Jurkat, Clone E6-1 (cell line): ENCODE measurements around the gene TNFAIP8L3.
"Not testable (repeated sequence)": the region's sequence is repeated elsewhere in the genome, so short reads cannot be mapped to it uniquely, and the experiment has no call there.

Source experiments
- DNase-seq: peaks from one replicate; pipeline ENCODE4 v3.0.0-alpha.2; 2011; ENCODE audit warnings: low read depth, low spot score
- H3K4me3 ChIP-seq: 2 replicates; pipeline ENCODE4 v1.5.1; 2011; ENCODE audit warnings: mild to moderate bottlenecking, low read length, control low read depth, moderate library complexity

TNFAIP8L3 gene

DNA sequence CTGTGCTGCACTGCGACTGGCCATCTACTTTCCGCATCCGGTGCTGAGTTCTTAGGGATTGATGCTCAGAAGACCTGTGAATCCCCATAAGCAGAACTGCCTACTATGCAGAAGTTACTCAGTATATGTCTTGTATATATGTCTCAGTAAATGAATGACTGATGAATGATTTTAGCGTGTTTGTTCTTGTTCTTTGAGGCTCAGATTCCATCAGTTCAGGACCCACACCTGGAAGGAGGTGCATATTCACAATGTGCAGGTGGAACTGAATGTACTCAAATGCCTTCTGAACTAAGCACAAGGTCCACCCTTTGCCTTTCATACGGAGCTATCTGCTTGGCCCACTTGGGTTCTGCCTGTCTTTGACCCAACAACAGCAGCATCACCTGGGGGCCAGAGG is 19.8 kb downstream of the TNFAIP8L3 start:
- H3K4me3 ChIP-seq = no peak overlapping the region
- DNase-seq = no peak

DNA sequence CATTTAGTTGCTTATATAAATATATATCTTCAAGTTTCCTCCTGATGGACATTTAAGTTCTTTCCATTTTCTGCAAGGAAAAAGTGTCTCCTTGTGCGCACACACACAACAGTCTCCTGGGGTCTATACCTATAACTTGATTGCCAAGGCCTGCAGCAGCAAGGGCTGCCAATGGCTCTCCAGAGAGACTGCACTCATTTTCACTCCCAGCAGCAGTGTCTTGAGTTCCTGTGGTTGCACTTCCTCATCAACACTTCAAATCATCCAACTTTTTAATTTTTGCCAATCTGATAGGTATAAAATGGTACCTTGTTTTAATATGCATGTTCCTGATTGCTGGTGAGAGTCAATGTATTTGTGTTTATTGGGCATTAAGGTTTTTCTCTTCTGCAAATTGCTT is 23.1 kb downstream of the TNFAIP8L3 start:
- DNase-seq = no peak
- H3K4me3 ChIP-seq = no peak overlapping the region

DNA sequence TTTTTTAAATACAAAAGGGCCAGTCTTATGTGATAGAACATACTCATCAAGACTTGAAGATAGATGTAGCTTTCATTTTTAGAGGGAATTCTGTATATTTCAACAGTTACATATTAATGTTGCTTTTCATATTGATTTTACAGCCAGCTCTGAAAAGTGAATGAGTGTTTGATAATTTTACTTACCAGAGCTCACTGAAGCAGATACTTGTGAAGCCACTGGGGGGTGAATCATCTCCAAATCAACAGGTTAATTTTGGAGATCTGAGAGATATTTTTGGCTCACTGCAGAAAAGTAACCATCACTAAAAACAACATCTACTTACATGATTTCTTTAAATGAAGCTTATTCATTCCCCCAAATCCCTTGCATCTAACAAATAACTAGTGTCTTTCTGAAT is 24.7 kb downstream of the TNFAIP8L3 start:
- no peak for DNase-seq
- H3K4me3 ChIP-seq = no peak overlapping the region

DNA sequence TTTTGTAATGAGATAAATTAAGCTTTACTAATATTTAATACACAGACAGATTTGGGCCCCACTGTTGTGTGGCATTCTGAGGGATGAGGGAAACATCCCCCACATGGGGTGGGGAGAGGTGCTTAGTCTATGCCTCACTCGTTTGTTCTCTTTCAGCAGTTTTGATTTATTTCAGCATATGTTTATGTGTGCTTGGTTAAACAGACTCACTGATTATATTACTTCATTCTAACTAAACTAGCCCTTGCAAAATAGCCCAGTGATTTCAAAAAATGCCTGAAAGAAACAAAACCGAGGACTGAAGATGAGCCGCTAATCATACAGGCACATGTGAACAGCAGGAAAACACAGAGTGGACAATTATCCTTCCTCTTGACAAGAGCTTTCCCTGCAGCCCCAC is 27.2 kb downstream of the TNFAIP8L3 start:
- no peak overlapping the region for H3K4me3 ChIP-seq
- DNase-seq = no peak

DNA sequence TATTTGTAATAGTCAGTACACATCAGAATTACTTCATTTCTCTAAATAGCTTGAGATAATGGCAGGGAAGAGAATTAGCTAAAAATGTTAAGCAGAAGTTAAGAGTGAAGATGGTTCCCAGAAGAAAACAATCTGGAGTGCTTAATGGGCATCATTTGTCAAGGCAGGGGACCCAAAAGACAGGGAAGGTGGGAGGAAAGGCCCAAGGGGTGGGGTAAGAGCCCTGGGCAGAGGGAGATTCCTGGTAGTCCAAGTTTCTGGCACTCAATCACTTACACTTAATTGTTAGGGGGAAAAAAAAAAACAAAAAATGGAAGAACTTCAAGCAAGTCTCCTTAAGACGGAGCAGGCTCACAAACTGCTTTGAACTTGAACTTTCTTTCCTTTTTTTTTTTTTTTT is 28.9 kb downstream of the TNFAIP8L3 start:
- H3K4me3 ChIP-seq = no peak overlapping the region
- no peak for DNase-seq

DNA sequence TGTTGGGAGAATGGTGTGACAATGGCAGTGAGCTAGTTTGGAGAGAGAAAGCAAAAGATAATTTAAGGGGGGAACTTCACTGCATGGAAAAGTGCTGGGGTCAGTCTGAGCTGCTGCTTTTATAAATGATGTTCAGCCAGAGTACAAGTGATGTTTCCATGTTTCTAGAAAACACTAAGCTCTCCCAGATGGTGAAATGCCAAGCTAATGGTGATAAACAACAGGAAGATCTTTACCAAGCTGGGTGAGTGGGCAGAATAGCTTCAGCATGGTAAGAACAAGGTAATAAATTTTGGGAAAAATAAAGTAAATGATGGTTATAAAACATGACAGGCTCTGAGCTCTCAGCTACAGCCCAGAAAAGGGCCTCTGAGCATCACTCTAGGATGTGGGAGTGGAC is 29.4 kb downstream of the TNFAIP8L3 start:
- DNase-seq = no peak
- no peak overlapping the region for H3K4me3 ChIP-seq

DNA sequence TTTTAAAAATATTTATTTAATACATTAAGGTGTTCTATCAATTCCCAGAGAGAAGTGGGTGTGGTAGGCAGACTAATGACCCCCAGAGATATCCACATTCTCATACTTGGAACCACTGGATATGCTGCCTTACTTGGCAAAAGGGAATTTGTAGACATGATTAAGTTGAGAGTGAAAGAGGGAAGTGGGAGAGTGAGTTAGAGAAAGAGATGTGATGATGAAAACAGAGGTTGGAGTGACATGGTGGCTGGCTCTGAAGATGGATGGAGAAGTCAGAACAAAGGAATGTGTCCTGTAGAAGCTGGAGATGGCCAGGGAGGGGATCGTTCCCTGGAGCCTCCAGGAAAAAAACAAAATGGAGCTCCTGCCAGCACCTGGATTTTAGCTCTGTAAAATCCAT is 32.0 kb downstream of the TNFAIP8L3 start:
- H3K4me3 ChIP-seq = no peak overlapping the region
- no peak for DNase-seq

DNA sequence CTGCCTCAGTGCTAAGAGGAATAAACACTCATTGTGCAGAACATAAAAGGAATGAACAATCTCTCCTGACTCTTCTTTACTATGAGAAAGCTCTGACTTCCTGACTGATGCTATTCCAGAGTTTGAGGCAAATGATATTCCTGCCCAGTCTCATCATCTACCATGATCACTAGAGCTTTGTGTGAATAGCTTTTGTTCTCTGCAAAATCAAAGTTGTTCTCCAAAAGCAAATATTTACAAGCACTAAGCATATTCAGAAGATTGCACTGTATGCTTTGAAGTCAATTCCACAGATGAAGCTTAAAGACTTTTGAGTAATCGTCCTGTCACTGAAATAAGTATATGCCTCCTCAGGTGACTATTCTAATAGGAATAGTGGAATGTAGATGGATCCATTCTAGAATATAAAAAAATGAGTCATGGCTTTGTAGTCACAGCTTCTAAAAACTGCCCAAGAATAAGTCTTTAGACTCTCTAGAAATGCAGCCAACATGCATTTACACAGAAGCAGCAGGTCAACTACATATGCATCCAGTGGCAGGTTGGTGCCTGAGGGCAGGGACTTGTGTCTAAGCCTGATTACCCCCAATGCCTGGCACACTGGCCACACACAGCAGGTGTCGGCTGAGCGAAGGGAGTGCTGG is 34.6 kb downstream of the TNFAIP8L3 start:
- no peak for DNase-seq

DNA sequence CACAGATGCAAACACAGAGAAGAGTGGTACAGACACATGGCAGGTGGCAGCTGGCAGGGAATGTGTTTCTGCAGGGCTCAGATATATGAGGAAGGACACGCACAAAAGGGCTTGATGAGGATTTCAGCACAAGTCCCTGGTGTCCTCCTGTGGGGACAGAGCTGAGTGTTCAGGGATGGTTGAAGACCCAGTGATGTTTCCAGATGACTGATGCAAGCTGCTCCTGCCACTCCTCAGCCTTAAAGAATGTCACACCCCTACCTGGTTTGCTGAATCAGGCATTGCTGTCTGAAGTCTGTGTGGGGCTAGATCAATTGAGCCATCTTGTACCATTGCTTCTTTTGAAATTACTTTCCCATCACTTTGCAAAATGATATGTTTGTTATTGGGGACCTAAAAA is 40.2 kb downstream of the TNFAIP8L3 start:
- no peak for DNase-seq
- H3K4me3 ChIP-seq = no peak overlapping the region

More for the DNA sequence above, 34.6 kb downstream of the TNFAIP8L3 start:
- H3K4me3 ChIP-seq = no peak overlapping the region

DNA sequence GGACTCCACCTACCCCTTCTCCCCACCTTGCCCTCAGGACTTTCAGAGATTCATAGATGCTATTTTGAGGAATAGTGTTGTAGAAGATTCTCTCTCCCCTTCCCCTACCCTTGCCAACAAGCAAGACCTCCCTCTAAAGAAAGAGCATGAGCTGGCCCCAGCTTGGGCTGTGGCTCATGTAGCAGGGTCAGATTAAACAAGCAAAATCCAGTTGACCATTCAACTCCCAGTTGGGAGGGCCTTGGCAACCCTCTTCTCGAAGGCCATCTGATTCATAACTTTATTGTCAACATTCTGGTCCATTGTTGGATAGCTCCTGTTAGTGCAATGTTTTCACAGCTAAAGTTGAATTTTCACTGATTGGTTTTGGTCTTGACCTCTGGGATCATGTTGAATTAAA is 41.1 kb downstream of the TNFAIP8L3 start:
- DNase-seq = no peak
- no peak overlapping the region for H3K4me3 ChIP-seq

DNA sequence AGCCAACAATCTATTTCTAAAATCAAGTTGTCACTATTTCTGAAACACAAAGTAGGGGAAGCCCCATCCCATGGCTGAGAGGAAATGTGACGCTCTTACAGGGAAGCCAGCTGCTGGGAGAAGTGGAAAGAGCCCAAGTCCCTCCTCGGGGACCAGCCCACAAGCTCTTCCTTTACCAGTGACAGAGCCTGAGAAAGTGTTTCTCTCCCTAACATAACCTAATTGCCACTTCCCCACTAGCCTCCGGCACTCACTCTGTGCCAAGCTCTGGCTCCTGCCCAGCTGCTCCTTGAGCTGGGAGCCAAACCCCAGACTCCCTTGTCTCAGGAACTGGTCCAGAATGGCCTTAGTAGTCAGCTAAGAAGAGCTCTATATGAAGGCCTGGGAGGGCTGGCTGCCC is 42.9 kb downstream of the TNFAIP8L3 start:
- no peak for DNase-seq

DNA sequence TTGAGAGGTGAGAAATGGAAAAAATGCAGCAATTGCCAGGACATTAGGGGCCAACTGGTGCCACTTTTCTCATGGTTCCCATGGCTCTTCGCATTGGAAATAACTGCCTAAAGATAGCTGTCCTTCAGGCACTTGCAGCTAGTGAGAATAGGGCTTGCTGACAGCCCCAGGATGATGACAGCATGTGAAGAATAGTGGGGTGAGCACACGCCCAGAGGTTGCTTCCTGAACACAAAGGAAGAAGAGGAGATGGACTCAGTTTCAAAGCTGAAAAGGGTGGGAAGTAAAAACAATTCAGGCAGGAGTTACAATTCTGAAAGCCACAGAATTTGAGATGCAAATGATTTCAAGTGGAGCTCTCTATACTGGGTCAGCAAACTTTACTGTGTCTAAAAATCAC is 45.6 kb downstream of the TNFAIP8L3 start:
- no peak for DNase-seq
- H3K4me3 ChIP-seq = no peak overlapping the region

More for the DNA sequence above, 42.9 kb downstream of the TNFAIP8L3 start:
- H3K4me3 ChIP-seq = no peak overlapping the region

DNA sequence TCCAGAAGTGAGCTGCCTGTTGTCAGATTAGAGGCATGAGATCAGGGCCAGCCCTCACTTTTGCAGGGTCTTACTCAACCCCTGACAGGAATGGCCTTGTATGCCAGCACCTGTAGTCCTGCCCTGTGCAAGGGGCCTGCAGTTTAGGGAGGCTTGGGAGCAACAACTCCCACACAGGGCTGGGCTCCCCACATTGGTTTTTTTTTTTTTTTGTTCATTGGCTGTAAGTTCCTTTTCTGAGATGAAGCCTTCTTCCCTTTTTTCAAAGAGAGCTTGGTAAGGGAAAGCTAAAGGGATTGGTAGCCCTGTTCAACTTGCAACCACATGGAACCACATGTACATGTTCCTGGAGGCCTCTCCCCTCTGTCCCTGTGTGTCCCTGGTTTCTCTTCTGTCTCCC is 46.4 kb downstream of the TNFAIP8L3 start:
- DNase-seq = no peak

DNA sequence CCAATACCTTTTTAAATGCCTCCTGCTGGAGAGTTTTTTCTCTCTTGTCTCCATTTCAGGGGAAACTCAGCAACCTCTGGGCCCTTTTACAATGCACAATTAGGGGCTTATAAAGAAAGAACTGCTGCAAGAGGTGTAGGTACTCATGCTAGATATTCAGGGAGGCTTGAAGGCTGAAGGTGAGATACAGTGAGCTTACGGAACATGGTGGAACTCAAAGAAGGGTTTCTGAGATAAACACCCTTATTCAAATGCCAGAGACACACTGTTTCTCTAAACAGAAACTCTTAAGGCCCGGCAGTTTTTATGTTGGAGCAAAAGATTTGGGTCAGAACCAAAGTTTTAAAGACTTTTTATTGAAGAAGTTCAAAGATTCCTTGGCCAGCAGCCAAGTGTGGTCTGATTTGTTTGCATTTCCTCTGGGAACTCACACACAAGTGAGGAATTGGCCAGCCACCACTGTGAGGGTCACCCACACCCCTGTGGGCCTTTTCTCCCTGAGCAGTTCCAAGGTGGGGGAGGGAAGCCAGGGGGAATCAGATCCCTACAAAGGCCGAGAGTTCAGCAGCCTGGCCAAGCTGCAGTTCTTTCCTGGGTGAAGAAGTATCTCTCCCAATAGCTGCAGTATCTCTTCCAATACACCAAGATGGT is 47.8 kb downstream of the TNFAIP8L3 start:
- no peak for DNase-seq
- no peak overlapping the region for H3K4me3 ChIP-seq

More for the DNA sequence above, 46.4 kb downstream of the TNFAIP8L3 start:
- H3K4me3 ChIP-seq = no peak overlapping the region

DNA sequence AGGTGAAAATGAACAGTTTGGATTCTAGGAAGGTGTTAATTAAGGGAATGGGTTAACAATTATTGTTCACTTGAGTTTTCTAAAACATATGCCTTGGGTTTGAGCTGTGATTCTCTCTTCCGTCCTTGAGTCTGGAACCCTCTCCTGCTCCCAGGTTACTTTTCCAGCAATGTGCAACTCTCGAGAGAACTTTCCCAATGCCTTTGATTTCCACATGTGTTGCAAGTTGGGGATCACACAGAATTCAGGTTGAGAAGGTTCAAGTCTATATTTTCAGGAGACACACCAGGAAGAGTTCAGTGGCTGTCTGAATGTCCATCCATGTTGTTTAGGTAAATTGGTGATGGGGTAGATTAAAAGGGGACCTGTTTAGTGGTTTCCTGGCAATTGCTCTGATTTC is 48.7 kb downstream of the TNFAIP8L3 start:
- DNase-seq = no peak
- no peak overlapping the region for H3K4me3 ChIP-seq

DNA sequence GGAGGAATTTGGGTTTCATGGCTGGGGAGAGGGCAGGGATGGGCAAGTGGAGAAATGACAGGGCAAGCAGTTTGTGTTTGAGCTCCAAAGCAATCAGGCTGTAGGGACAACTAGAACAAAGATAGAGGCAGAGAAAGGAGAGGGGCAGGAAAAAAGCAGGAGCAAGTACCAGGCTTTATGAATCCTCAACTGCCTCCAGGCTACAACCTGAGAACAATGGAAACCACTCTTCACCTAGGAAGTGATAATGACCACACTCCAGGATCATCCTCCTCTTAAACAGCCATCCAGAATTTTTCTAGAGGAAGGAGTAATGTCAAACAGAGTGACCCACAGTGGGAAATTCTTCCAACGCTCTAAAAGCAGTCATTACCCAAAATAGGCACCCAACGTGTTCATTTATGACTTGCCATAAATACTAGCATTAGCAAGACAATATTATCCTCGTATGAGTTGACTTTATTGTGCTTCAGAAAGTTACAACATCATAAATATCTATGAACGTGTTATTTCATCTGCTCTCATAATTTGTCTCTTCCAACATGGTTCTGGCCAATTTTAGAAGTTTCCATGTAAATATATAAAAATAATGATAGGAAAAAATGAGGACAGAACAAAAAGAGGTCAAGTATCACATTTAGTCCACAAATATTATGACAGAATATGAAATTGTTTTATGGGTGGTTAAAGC is 50.5 kb downstream of the TNFAIP8L3 start:
- no peak overlapping the region for H3K4me3 ChIP-seq
- DNase-seq = no peak

DNA sequence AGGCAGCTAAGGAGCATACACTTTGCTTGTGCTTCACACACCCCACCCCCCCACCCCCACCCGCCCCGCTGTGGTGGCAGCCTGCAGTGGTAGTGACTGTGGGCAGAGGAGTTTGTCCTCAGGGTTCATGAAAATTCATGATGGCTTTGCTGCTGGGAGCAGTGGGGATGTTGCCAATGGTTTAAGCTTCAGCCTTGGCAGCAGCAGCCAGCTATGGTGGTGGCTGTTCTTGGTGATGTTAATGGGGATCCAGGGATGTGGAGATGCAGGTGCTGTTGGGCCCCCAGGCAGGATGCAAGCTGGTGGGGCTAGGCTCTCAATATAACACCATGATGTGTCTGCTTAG is 55.8 kb downstream of the TNFAIP8L3 start:
- no peak overlapping the region for H3K4me3 ChIP-seq
- DNase-seq = no peak

DNA sequence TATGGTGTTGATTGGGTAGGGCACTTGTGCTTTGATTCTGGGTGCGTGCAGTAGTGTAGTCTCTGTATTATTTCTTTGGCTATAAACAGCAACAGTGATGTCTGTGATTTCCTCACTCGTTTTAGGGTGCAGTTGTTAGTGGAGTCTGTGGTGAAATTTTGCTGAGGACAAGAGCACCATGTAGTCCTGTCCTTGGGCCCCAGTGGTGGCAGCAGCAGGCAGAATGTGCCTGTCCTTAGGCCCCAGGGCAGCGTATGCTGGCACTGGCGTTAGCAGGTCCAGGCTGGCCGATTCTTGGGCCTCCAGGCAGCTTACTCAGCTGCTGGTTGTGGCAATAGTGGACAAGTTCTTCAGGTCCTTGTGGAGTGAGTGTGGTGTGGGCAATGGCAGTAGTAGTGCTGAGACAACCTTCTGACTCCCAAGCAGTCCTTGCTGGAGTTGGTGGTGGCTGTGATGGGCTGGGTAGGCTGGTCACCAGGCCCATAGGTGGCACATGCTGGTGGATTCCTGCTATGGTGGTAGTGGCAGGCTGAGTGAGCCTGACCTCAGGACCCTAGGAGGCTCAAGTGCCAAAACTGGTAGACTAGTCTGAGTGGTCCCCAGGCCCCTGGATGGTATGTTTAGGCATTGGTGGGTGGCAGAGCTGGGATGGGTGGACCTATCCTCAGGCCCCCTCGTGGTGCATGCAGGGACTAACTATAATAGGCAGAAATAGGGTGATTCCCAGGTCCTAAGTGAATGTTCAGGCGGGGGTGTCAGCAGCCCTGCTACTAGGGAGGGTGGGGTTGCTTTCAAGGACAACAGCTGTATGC is 56.3 kb downstream of the TNFAIP8L3 start:
- DNase-seq = no peak
- no peak overlapping the region for H3K4me3 ChIP-seq

DNA sequence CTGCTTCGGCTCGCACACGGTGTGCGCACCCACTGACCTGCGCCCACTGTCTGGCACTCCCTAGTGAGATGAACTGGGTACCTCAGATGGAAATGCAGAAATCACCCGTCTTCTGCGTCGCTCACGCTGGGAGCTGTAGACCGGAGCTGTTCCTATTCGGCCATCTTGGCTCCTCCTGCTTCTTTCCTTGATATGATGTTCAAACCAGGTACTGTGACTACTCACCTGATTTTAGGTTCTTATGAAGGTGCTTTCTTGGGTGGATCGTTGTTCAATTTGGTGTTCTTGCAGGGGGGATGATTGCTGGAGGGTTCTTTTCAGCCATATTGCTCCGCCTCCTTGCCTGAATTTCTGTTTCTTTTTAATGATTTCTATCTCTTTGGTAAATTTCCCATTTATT is 57.2 kb downstream of the TNFAIP8L3 start:
- not testable (repeated sequence) for H3K4me3 ChIP-seq, DNase-seq
